ENCODE data around the gene ZNF14.
A peak's percentile ranks its signal among the peaks of the same experiment; 100 is the strongest.
"Not testable (repeated sequence)": the region's sequence is repeated elsewhere in the genome, so short reads cannot be mapped to it uniquely, and the experiment has no call there.

The ZNF14 gene

GRCh38 chr19:19732579-19733501 is at the start of gene ZNF14:
ZNF14 (minus strand) TSS chr19:19733112; CDS start chr19:19732958, 154 bp downstream.
- Histone ChIP-seq H3K4me3 (ENCODE audit: low read depth, low read length) (peak within 1 kb of the TSS; percentile 94), H3K9me3 (ENCODE audit: control insufficient read depth, insufficient read depth, low read length) (no peaks in the 10 kb centered on the region), H3K4me1 (ENCODE audit: control insufficient read depth, insufficient read depth, low read length) (no peaks in the 10 kb centered on the region), H3K27me3 (ENCODE audit: control insufficient read depth, insufficient read depth, low read length) (no peaks in the 10 kb centered on the region), H3K36me3 (ENCODE audit: control insufficient read depth, insufficient read depth, low read length) (no peaks in the 10 kb centered on the region), H3K9ac (ENCODE audit: low read depth, low read length) (peak within 1 kb of the TSS; percentile 85)

GRCh38 chr19:19781791-19782190 is 48.9 kb upstream of the ZNF14 start:
- not testable (repeated sequence) for H3K4me3 ChIP-seq (ENCODE audit: low read depth, low read length); H3K4me1 ChIP-seq (ENCODE audit: control insufficient read depth, insufficient read depth, low read length); H3K9ac ChIP-seq (ENCODE audit: low read depth, low read length); H3K9me3 ChIP-seq (ENCODE audit: control insufficient read depth, insufficient read depth, low read length); H3K36me3 ChIP-seq (ENCODE audit: control insufficient read depth, insufficient read depth, low read length); H3K27me3 ChIP-seq (ENCODE audit: control insufficient read depth, insufficient read depth, low read length)

GRCh38 chr19:19778666-19779065 is 45.8 kb upstream of the ZNF14 start:
- Histone ChIP-seq H3K9ac (ENCODE audit: low read depth, low read length) (no peak overlapping the region), H3K9me3 (ENCODE audit: control insufficient read depth, insufficient read depth, low read length) (no peaks in the 10 kb centered on the region), H3K4me1 (ENCODE audit: control insufficient read depth, insufficient read depth, low read length) (no peaks in the 10 kb centered on the region), H3K36me3 (ENCODE audit: control insufficient read depth, insufficient read depth, low read length) (no peaks in the 10 kb centered on the region), H3K4me3 (ENCODE audit: low read depth, low read length) (no peak overlapping the region), H3K27me3 (ENCODE audit: control insufficient read depth, insufficient read depth, low read length) (no peaks in the 10 kb centered on the region)

GRCh38 chr19:19777692-19778091 is 44.8 kb upstream of the ZNF14 start:
- Histone ChIP-seq H3K4me3 (ENCODE audit: low read depth, low read length) (peak overlapping the region; percentile 99), H3K9ac (ENCODE audit: low read depth, low read length) (no peak overlapping the region), H3K4me1 (ENCODE audit: control insufficient read depth, insufficient read depth, low read length) (no peaks in the 10 kb centered on the region), H3K27me3 (ENCODE audit: control insufficient read depth, insufficient read depth, low read length) (no peaks in the 10 kb centered on the region), H3K9me3 (ENCODE audit: control insufficient read depth, insufficient read depth, low read length) (no peaks in the 10 kb centered on the region), H3K36me3 (ENCODE audit: control insufficient read depth, insufficient read depth, low read length) (no peaks in the 10 kb centered on the region)

GRCh38 chr19:19776206-19777008 is 43.5 kb upstream of the ZNF14 start:
- Histone ChIP-seq H3K9me3 (ENCODE audit: control insufficient read depth, insufficient read depth, low read length) (no peaks in the 10 kb centered on the region), H3K36me3 (ENCODE audit: control insufficient read depth, insufficient read depth, low read length) (no peaks in the 10 kb centered on the region), H3K27me3 (ENCODE audit: control insufficient read depth, insufficient read depth, low read length) (no peaks in the 10 kb centered on the region), H3K4me1 (ENCODE audit: control insufficient read depth, insufficient read depth, low read length) (no peaks in the 10 kb centered on the region), H3K9ac (ENCODE audit: low read depth, low read length) (peak overlapping the region; percentile 90), H3K4me3 (ENCODE audit: low read depth, low read length) (peak overlapping the region; percentile 99)

GRCh38 chr19:19775891-19776205 is 42.9 kb upstream of the ZNF14 start:
- H3K4me1 ChIP-seq (ENCODE audit: control insufficient read depth, insufficient read depth, low read length): no peaks in the 10 kb centered on the region
- H3K27me3 ChIP-seq (ENCODE audit: control insufficient read depth, insufficient read depth, low read length): no peaks in the 10 kb centered on the region
- peak overlapping the region; percentile 99 for H3K4me3 ChIP-seq (ENCODE audit: low read depth, low read length)
- no peaks in the 10 kb centered on the region for H3K9me3 ChIP-seq (ENCODE audit: control insufficient read depth, insufficient read depth, low read length)
- H3K9ac ChIP-seq (ENCODE audit: low read depth, low read length): peak overlapping the region; percentile 79
- no peaks in the 10 kb centered on the region for H3K36me3 ChIP-seq (ENCODE audit: control insufficient read depth, insufficient read depth, low read length)

GRCh38 chr19:19774354-19775033 is 41.6 kb upstream of the ZNF14 start:
- H3K27me3 ChIP-seq (ENCODE audit: control insufficient read depth, insufficient read depth, low read length): no peaks in the 10 kb centered on the region
- no peaks in the 10 kb centered on the region for H3K4me1 ChIP-seq (ENCODE audit: control insufficient read depth, insufficient read depth, low read length)
- H3K4me3 ChIP-seq (ENCODE audit: low read depth, low read length): no peak overlapping the region
- no peaks in the 10 kb centered on the region for H3K9me3 ChIP-seq (ENCODE audit: control insufficient read depth, insufficient read depth, low read length)
- no peak overlapping the region for H3K9ac ChIP-seq (ENCODE audit: low read depth, low read length)
- H3K36me3 ChIP-seq (ENCODE audit: control insufficient read depth, insufficient read depth, low read length): no peaks in the 10 kb centered on the region

GRCh38 chr19:19771963-19772362 is 39.1 kb upstream of the ZNF14 start:
- H3K9me3 ChIP-seq (ENCODE audit: control insufficient read depth, insufficient read depth, low read length); H3K4me1 ChIP-seq (ENCODE audit: control insufficient read depth, insufficient read depth, low read length); H3K4me3 ChIP-seq (ENCODE audit: low read depth, low read length); H3K27me3 ChIP-seq (ENCODE audit: control insufficient read depth, insufficient read depth, low read length); H3K9ac ChIP-seq (ENCODE audit: low read depth, low read length); H3K36me3 ChIP-seq (ENCODE audit: control insufficient read depth, insufficient read depth, low read length): not testable (repeated sequence)

GRCh38 chr19:19769971-19770370 is 37.1 kb upstream of the ZNF14 start:
- not testable (repeated sequence) for H3K9ac ChIP-seq (ENCODE audit: low read depth, low read length); H3K27me3 ChIP-seq (ENCODE audit: control insufficient read depth, insufficient read depth, low read length); H3K36me3 ChIP-seq (ENCODE audit: control insufficient read depth, insufficient read depth, low read length)

GRCh38 chr19:19758164-19758563 is 25.3 kb upstream of the ZNF14 start:
- H3K36me3 ChIP-seq (ENCODE audit: control insufficient read depth, insufficient read depth, low read length): no peaks in the 10 kb centered on the region
- peaks cover 4% of the 10 kb centered on the region for H3K9me3 ChIP-seq (ENCODE audit: control insufficient read depth, insufficient read depth, low read length)
- H3K4me3 ChIP-seq (ENCODE audit: low read depth, low read length): no peak overlapping the region
- H3K27me3 ChIP-seq (ENCODE audit: control insufficient read depth, insufficient read depth, low read length): no peaks in the 10 kb centered on the region
- no peak overlapping the region for H3K9ac ChIP-seq (ENCODE audit: low read depth, low read length)
- no peaks in the 10 kb centered on the region for H3K4me1 ChIP-seq (ENCODE audit: control insufficient read depth, insufficient read depth, low read length)

More at GRCh38 chr19:19769971-19770370, 37.1 kb upstream of the ZNF14 start:
- not testable (repeated sequence) for H3K4me1 ChIP-seq (ENCODE audit: control insufficient read depth, insufficient read depth, low read length); H3K4me3 ChIP-seq (ENCODE audit: low read depth, low read length); H3K9me3 ChIP-seq (ENCODE audit: control insufficient read depth, insufficient read depth, low read length)

- H3K9ac ChIP-seq (ENCODE audit: low read depth, low read length): no peak overlapping the region
- H3K36me3 ChIP-seq (ENCODE audit: control insufficient read depth, insufficient read depth, low read length): no peaks in the 10 kb centered on the region
- no peaks in the 10 kb centered on the region for H3K4me1 ChIP-seq (ENCODE audit: control insufficient read depth, insufficient read depth, low read length)
- H3K9me3 ChIP-seq (ENCODE audit: control insufficient read depth, insufficient read depth, low read length): peaks cover 4% of the 10 kb centered on the region
- no peaks in the 10 kb centered on the region for H3K27me3 ChIP-seq (ENCODE audit: control insufficient read depth, insufficient read depth, low read length)
- no peak overlapping the region for H3K4me3 ChIP-seq (ENCODE audit: low read depth, low read length)
Measured at GRCh38 chr19:19752760-19753403, 20.0 kb upstream of the ZNF14 start.

All from iPS-15b (cell line).